HL-60/S4 treated with phorbol 12-myristate 13-acetate at 8.2 ng/mL for 4 days and 3 days (cell line): ENCODE data around the gene SLC35A4.

Experiments
- in situ Hi-C: fragments of 300-500 bp; cut with MboI; formaldehyde crosslinking; loops from 2 replicates; pipeline ENCODE4 v1.15.0; 2022; ENCODE audit warnings: low sequenced_read_pairs

The SLC35A4 gene

DNA sequence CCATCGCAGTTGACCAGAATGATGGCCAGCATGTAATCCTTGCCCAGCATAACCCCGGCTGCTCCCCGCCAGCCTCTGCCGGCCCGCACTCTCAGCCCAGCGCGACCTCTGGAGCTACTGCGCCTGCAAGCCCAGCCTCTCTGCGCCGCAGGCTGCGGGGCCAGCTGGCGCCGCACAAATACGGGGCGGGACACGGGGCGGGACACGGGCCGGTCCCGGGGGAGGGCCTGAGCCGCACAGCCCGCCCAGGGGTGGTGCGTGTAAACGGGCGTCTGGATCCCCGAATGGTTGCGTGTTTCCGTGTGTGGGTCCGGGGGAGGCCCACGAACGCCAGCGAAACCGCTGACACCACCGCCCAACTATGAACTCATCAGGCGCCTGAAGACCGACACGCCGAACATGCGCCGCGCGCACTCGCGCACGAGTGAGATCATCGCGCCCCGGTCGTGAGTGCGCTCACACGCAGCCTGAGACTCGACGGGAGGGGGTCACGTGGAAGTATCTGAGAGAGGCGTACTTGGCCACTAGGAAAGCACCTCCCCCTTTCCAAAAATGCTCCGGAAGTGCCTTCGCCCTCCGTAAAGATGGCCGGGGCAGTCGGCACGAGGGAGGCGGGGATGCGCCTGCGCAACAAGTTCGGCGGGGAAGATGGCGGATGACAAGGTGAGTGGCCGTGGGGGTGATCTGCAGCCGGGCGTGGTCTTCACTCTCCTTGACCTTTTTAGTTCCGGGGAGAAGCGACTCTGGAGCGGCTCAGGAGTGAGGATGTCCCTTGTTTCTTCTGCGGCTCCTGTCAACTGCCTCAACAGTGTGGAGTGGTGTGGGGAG, at the start of gene SLC35A4, which contains the start of gene APBB3:
SLC35A4 (plus strand) TSS at position 633 of the 828 bp plus-strand sequence. CDS start 2,342 bp downstream, outside the sequence.
APBB3 (minus strand) TSS at position 403 of the 828 bp plus-strand sequence; CDS start at position 50, 353 bp downstream.
- in situ Hi-C loops = loop anchor here (5.0 kb wide), 1 partner anchor 68 kb away; the partner anchor contains the start of gene CD14

GRCh38 chr5:140524003-140524402, 40.6 kb upstream of the SLC35A4 start:
- in situ Hi-C loops = no loop called here

DNA sequence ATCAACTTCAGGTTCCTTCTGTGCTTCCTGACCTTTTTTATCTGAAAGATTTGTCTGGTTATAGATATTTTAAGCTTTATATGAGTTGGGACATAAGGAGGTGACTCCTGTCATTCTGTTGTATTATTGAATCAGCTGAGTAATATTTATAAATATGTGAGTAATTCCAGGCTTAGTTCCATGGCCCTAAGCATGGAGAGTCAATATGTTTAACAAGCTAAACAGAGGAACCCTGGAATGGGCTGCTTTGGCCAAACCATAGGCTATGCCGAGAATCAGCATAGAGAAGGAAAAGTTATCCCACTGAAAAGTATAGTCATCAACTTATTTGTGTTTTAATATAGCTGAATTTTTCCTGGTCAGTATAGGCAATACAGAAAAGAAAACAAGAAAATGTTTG, 24.4 kb upstream of the SLC35A4 start:
- in situ Hi-C loops = no loop called here

GRCh38 chr5:140542972-140543371, 21.7 kb upstream of the SLC35A4 start:
- in situ Hi-C loops = no loop called here

GRCh38 chr5:140544986-140545385, 19.6 kb upstream of the SLC35A4 start:
- in situ Hi-C loops = no loop called here

DNA sequence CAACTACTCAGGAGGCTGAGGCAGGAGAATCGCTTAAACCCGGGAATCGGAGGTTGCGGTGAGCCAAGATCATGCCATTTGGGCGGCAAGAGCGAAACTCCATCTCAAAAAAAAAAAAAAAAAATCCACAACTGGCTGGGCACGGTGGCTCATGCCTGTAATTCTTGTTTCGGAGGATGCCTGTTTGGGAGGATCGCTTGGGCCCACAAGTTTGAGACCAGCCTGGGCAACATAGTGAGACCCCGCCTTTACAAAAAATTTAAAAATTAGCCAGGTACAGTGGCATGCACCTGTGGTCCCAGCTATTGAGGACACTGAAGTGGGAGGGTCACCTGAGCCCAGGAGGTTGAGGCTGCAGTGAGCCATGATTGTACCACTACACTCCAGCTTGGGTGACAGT, 19.0 kb upstream of the SLC35A4 start:
- in situ Hi-C loops = no loop called here

DNA sequence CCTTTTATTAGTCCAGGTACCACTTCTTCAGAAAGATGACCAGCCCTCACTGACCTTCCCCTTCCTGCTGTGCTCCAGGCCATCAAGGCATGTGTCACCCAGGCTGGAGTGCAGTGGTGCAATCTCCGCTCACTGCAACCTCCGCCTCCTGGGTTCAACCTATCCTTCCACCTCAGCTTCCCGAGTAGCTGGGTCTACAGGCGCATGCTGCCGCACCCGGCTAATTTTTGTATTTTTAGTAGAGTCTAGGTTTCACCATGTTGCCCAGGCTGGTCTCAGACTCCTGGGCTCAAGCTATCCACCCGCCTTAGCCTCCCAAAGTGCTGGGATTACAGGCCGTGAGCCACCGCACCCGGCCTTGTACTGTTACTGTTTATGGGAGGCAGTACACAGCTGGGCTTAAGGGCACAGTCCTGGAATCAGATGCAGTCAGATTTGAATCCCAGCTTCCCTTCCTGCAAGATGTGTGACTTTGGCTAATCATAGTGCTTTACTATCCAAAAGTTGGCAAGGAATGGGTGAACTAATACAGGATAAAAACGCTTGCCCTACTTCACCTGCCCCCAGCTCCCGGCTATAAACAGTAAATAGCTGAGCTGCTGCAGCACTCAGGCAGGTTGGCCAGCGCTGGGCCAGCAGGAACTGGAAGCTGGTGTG, 17.6 kb upstream of the SLC35A4 start:
- in situ Hi-C loops = no loop called here

- in situ Hi-C loops = no loop called here
Observed at GRCh38 chr5:140547508-140548299, 16.9 kb upstream of the SLC35A4 start, which contains the start of gene EIF4EBP3. Gene EIF4EBP3, plus strand, starts transcription at chr5:140547662. Its CDS starts 76 bp downstream, at chr5:140547738.

- in situ Hi-C loops = no loop called here
Observed at GRCh38 chr5:140548300-140548688, 16.3 kb upstream of the SLC35A4 start.

- in situ Hi-C loops = no loop called here
Observed at GRCh38 chr5:140548791-140549190, 15.8 kb upstream of the SLC35A4 start.

- in situ Hi-C loops = no loop called here
Observed at GRCh38 chr5:140549237-140550144, 15.1 kb upstream of the SLC35A4 start.

GRCh38 chr5:140550147-140551079, 14.2 kb upstream of the SLC35A4 start:
- in situ Hi-C loops = no loop called here

DNA sequence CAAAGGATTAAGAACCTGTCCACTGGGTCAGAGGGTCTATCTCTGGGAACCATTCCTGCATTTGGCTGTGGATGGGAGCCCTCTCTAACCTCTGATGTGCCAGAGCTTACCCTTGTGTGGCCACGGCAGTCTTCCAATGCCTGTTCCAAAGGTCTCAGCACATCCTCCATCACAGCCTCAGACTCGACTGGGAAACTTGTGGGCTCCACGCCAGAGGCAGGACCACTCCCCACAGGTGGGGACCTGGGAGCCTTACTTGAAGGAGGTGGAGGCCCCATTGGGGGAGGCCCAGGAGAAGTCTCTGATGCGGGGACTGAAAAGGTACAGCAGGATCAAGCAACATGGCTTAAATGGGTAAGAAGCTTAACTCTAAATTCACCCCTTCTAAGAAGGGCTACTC, 12.8 kb upstream of the SLC35A4 start:
- in situ Hi-C loops = no loop called here

DNA sequence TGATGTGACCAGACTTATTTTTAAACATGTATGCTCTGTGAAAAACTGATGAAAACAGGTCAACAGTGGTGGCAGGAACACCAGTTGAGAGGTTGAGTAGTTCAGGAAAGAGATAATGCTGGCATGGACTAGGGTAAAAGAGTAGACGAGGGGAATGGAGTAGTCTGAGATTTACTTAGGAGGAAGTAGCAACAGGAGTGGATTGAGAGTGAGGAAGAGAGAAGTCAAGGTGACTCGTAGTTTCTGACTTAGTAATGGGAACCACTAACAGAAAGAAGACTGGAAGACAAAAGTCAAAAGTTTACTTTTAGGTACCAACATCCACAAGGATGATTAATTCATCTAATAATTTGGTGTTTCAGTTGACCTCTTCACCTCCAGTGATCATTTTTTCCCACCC, 11.0 kb upstream of the SLC35A4 start:
- in situ Hi-C loops = no loop called here

GRCh38 chr5:140554454-140554853, 10.2 kb upstream of the SLC35A4 start:
- in situ Hi-C loops = no loop called here

DNA sequence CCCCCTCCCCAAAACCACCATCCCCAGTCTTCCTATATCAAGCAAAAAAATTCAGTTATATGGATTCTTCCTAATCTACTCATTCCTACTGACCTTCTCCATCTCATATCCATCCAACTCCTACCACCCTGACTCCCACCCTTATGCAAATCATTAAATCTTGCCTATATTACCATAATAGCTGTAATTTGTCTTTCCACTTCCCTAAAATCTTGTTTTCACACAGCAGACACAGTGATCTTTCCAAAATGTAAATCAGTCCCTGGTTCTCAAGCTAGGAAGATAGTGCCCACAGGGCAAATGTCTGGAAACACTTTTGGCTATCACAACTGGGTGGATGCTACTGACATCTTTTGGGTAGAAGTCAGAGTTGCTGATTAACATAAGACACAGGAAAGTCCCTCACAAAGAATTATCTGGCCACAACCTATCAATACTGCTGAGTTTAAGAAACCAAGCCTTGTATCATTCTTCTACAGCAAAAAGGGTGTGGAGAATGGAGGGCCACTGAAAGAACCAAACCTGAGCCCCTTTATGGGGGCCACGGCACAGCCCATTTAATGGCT, 8.8 kb upstream of the SLC35A4 start:
- in situ Hi-C loops = no loop called here

DNA sequence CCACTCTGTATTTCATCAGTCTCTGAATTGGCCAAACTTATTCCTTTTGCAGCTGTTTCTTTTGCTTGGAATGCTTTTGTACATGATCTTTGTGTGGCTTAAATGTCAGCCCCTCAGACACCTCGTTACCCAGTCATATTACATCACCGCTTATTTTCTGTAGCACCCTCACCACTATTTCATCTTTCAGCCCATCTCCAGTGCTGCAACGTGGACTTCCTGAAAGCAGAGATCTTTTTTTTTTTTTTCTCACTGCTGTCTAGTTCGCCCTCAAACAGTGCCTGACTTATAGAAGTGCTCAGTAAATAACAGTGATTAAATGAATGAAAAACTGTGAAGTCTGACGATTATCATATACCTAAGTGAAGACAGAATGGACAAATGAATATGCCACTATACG, 8.2 kb upstream of the SLC35A4 start:
- in situ Hi-C loops = no loop called here

GRCh38 chr5:140557136-140557805, 7.4 kb upstream of the SLC35A4 start, which contains the start of gene SRA1:
Gene SRA1, minus strand, starts transcription at chr5:140557473. Its CDS starts 21 bp downstream, at chr5:140557452.
- in situ Hi-C loops = no loop called here
